GM18861 (cell line): ENCODE measurements around the gene MBD3L4.
A peak's percentile ranks its signal among the peaks of the same experiment; 100 is the strongest.
"Not testable (repeated sequence)": the region's sequence is repeated elsewhere in the genome, so short reads cannot be mapped to it uniquely, and the experiment has no call there.

Experiments
- ATAC-seq: cut with Tn5 transposase; IDR thresholded peaks from one replicate; pipeline ENCODE4 v1.9.1; 2021; ENCODE audit not compliant: unreplicated experiment

Gene MBD3L4

GRCh38 chr19:7040079-7040478 lies at the start of gene MBD3L4:
MBD3L4 (minus strand) TSS chr19:7040179; CDS start chr19:7040144, 35 bp downstream.
- not testable (repeated sequence) for ATAC-seq

- no peak for ATAC-seq
Measured at GRCh38 chr19:7088999-7089398, 49.0 kb upstream of the MBD3L4 start.

DNA sequence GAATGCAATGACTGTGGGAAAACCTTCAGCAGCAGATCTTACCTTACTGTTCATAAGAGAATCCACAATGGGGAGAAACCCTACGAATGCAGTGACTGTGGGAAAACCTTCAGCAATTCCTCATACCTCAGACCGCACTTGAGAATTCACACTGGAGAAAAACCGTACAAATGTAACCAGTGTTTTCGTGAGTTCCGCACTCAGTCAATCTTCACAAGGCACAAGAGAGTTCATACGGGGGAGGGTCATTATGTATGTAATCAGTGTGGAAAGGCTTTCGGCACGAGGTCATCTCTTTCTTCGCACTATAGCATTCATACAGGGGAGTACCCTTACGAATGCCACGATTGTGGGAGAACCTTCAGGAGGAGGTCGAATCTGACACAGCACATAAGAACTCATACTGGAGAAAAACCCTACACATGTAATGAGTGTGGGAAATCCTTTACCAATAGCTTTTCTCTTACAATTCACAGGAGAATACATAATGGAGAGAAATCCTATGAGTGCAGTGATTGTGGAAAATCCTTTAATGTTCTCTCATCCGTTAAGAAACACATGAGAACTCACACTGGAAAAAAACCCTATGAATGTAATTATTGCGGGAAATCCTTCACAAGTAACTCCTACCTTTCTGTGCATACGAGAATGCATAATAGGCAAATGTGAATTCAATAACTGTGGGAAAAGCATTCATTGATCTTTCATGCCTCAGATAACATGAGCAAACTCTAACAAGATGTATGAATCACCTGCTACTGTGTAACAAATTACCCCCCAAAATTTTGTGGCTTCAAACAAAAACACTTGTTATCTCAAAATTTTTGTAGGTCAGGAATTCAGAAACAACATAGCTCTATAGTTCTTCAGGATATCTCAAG lies 43.3 kb upstream of the MBD3L4 start:
- ATAC-seq = no peak

- ATAC-seq = no peak
Measured at GRCh38 chr19:7078008-7078407, 38.0 kb upstream of the MBD3L4 start.

GRCh38 chr19:7076151-7076550 lies 36.2 kb upstream of the MBD3L4 start:
- no peak for ATAC-seq

DNA sequence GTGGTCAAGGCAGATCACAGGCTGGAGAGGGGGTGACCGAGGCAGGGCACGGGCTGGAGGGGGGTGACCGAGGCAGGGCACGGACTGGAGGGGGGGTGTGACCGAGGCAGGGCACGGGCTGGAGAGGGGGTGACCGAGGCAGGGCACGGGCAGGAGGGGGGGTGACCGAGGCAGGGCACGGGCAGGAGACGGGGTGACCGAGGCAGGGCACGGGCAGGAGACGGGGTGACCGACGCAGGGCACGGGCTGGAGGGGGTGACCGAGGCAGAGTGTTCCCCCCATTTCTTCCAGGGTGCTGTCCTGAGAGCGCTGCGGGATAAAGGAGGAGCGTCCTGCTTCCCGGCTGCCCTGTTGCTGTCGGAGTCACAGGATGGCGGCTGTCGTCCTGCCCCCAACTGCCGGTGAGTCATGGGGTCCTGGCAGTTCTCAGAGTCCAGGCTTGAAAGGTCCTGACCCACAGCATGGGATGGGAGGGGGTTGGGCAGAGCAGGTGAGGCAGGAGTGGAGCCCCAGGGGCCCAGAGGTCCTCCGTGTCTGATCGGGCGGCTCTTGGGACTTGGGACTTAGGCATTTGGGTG lies 34.8 kb upstream of the MBD3L4 start:
- ATAC-seq = no peak

DNA sequence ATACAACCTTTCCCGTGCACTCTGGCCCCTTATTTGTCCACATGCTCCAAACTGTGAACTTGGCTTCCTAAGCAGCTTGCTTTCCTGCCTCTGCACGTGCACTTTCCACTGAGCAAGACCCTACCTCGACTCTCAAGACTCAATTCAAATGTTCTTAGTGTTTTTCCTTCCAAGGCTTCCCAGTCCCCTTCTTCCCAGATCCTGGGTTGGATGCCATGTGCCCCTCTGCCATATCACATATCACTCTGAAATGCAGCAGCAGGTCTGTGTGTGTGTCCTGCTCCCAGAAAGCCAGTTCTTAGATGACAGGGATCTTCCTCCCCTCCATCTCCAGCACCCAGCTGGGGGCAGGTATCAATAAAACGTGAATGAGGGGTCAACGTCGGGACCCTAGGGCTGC lies 32.6 kb upstream of the MBD3L4 start:
- ATAC-seq = no peak

DNA sequence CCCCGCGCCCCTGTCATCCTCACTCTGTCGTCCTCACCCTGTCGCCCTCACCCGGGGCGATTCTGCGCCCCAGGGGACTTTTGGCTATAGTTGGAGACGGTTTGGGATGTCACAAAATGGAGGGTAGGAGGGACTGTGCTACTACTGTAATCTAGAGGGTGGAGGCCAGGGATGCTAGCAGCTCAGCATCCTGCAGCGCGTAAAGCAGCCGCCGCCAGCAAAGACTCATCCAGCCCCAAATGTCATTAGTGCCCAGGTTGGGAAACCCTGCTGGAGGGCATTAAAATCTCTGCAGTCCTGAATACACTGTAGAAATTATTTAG lies 29.9 kb upstream of the MBD3L4 start:
- ATAC-seq = no peak

DNA sequence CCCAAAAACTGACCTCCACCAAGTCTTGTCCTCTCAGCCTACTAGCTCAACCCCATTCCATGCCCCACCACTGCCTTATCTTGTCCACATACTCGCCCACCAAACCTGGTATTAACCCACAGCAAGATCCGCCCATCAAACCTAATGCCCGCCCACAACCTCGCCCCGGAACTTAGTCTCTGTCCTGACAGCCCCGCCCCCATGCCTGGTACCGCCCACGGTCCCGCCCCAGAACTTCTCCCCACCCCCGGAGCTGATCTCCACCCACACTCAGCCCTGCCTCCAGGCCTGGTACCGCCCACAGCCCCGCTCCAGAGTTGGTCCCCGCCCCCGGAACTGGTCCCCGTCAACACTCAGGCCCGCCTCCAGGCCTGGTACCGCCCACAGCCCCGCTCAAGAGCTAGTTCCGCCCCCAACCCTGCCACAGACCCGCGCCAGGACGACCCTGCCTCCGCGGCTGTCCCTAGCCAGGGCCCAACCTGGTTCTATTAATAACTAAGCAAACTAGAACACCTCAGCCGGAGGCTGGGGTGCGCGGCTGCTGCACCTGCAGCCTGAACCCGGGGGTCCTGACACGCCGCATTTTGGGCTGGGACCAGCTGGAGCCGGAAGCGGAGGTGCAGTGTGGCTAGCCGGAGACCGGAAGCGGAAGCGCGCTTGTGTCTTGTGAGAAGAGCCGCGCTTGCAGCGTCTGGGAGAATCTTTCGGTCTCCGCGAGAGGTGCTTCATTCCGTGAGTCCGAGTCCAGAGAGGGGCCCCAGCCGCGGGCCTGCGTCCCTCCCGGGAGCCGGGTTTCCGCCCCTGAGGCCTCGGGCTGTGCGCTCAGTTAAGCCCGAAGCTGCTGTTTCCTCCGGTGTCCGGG lies 29.3 kb upstream of the MBD3L4 start, which contains the start of gene ZNF557:
ZNF557 (plus strand) TSS at position 662 of the 862 bp plus-strand sequence. CDS start 5,372 bp downstream, outside the sequence.
- peak; percentile 74 for ATAC-seq

- no peak for ATAC-seq
Measured at GRCh38 chr19:7068599-7068998, 28.6 kb upstream of the MBD3L4 start.

DNA sequence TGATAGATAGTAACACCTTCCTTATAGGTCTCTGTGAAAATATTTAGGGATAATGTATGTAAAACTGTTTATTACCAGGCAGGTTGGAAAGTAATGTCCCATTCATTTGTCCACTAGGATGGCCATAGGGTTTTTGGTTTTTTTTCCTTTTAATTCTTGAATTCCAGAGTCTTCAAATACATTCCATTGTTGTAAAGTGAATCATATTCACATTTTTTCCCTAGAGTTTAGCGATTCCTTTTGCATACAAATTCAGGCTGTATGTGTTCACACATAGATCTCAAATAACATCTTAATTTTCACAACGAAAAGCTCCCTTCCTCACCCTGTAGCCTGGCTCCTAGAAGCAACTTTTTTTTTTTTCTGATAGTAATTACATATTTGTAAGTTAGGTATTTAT lies 27.7 kb upstream of the MBD3L4 start:
- no peak for ATAC-seq

- not testable (repeated sequence) for ATAC-seq
Measured at GRCh38 chr19:7067122-7067521, 27.1 kb upstream of the MBD3L4 start.

GRCh38 chr19:7063764-7064418 lies 23.9 kb upstream of the MBD3L4 start:
- no peak for ATAC-seq

- ATAC-seq = no peak
Measured at GRCh38 chr19:7063339-7063738, 23.4 kb upstream of the MBD3L4 start.

GRCh38 chr19:7059977-7060376 lies 20.0 kb upstream of the MBD3L4 start:
- ATAC-seq = not testable (repeated sequence)

- ATAC-seq = not testable (repeated sequence)
Measured at GRCh38 chr19:7058576-7058975, 18.6 kb upstream of the MBD3L4 start, which contains the start of gene MBD3L3. MBD3L3 (minus strand) TSS chr19:7058676; CDS start chr19:7058605, 71 bp downstream.

GRCh38 chr19:7056371-7056770 lies 16.4 kb upstream of the MBD3L4 start:
- not testable (repeated sequence) for ATAC-seq

DNA sequence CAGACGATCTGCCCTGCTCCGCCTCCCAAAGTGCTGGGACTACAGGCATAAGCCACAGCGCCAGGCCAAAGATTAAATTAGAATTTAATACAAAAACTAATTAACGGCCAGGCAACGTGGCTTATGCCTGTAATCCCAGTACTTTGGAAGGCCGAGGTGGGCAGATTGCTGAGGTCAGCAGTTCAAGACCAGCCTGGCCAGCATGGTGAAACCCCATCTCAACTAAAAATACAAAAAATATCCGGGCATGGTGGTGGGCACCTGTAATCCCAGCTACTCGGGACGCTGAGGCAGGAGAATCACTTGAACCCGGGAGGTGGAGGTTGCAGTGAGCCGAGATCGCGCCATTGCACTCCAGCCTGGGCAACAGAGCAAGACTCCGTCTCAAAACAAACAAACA lies 15.7 kb upstream of the MBD3L4 start:
- not testable (repeated sequence) for ATAC-seq

- ATAC-seq = not testable (repeated sequence)
Measured at GRCh38 chr19:7054635-7055368, 14.8 kb upstream of the MBD3L4 start.

- not testable (repeated sequence) for ATAC-seq
Measured at GRCh38 chr19:7052896-7053295, 12.9 kb upstream of the MBD3L4 start.
